Peyer's patch (tissue), 4 donors: ENCODE data around the gene PYGM. TPM values are rescaled to one million over a fixed set of nuclear protein-coding genes. Genes with fewer than 3 reads are reported as not detected.

ENCODE experiments used
- DNase-seq, 3 donors: peaks; one replicate each; pipeline ENCODE4 v3.0.0-alpha.2; 2017 to 2019
- H3K27ac ChIP-seq, 4 donors: fragments of 200-600 bp; sonication (generic); one replicate each; pipeline ENCODE4 v1.5.1; 2016 to 2019
- H3K27me3 ChIP-seq, 2 donors: fragments of 200-600 bp; sonication (generic); one replicate each; pipeline ENCODE4 v1.5.1; 2019
- H3K36me3 ChIP-seq, 3 donors: fragments of 200-600 bp; sonication (generic); one replicate each; pipeline ENCODE4 v1.5.1; 2016 to 2019
- H3K4me1 ChIP-seq, 4 donors: fragments of 200-600 bp; sonication (generic); one replicate each; pipeline ENCODE4 v1.5.1; 2016 to 2019
- H3K4me3 ChIP-seq, 4 donors: fragments of 200-600 bp; sonication (generic); 1 replicate in 3 of 4; 2 replicates in 1 of 4; pipeline ENCODE4 v1.5.1; 2016 to 2019; ENCODE audit warnings: mild to moderate bottlenecking in 1 of 4
- H3K9me3 ChIP-seq, 4 donors: fragments of 200-600 bp; sonication (generic); one replicate each; pipeline ENCODE4 v1.5.1; 2016 to 2019; ENCODE audit warnings: mild to moderate bottlenecking in 1 of 4
- POLR2A ChIP-seq, 2 donors: fragments of 450-650 bp; IDR thresholded peaks; one replicate each; pipeline ENCODE4 v1.5.1; 2017; ENCODE audit warnings: antibody characterized with exemption in 2 of 2, mild to moderate bottlenecking in 2 of 2, moderate library complexity in 2 of 2
- total RNA-seq, 4 donors: library from RNA; depleted of rRNA; stranded (reverse); fragments of >200 nt; gene quantifications; one replicate each; pipeline ENCODE4 v1.1.0, GENCODE V29; 2016
- TF ChIP-seq, protein P1 (sequence below), 6 experiments: fragments of 450-650 bp in 4 of 6; fragments of 200-600 bp in 2 of 6; sonication (generic) in 1 of 6; IDR thresholded peaks; one replicate each; pipeline ENCODE4 v1.5.1; 2017 to 2019; ENCODE audit warnings: antibody characterized with exemption in 6 of 6, mild to moderate bottlenecking in 3 of 6, moderate library complexity in 1 of 6

PYGM gene
- total RNA-seq, 4 donors from 2014 or later: 2.4 to 5.0 (median 2.5) TPM; not detected in 1

DNA sequence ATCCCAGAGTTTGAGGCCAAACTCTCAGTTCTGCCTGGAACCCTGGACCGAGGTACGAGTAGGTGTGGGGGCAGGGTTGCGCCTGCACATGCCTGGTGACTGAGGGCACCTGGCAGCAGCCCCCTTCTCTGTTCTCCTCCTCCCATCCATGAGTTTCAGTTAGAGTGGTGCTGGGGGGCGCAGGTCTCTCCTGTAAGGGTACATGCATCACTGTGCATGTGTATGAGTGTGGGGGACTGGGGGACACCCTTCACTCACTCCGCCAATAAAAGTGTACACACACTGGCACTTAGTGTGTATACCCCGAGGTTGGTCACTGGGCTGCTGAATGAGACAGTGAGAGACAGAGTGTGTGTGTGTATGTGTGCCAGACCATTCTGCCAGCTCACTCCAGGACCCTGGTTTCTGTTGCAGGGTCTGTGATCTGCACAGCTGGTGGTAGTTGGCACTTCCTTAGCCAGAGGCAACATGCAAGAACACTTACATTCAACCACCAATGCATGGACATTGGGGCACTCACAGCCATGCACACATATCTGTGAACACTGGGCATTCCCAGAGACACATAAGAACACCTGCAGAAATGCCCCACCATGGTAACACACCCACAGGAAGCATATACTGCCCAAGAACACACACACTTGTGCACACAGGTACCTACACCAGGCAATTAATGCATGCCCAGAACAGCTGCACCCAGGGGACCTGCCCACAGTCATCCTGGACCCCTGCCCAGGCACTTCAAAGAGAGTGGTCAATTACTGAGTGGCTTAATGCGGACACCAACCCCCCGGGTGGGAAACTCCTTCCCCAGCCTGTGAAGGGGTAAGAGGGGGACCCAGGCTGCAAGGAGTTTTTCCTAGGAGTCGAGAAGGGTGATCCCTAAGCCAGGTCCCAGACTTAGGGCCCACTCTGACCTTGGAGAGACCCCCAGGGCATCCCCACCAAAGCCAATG lies 35.6 kb downstream of the PYGM start:
- TF ChIP-seq POLR2A (IDR thresholded peaks at IDR 0.05): no peak
- TF ChIP-seq, protein P1, sequence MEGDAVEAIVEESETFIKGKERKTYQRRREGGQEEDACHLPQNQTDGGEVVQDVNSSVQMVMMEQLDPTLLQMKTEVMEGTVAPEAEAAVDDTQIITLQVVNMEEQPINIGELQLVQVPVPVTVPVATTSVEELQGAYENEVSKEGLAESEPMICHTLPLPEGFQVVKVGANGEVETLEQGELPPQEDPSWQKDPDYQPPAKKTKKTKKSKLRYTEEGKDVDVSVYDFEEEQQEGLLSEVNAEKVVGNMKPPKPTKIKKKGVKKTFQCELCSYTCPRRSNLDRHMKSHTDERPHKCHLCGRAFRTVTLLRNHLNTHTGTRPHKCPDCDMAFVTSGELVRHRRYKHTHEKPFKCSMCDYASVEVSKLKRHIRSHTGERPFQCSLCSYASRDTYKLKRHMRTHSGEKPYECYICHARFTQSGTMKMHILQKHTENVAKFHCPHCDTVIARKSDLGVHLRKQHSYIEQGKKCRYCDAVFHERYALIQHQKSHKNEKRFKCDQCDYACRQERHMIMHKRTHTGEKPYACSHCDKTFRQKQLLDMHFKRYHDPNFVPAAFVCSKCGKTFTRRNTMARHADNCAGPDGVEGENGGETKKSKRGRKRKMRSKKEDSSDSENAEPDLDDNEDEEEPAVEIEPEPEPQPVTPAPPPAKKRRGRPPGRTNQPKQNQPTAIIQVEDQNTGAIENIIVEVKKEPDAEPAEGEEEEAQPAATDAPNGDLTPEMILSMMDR (IDR thresholded peaks at IDR 0.05): no peak

DNA sequence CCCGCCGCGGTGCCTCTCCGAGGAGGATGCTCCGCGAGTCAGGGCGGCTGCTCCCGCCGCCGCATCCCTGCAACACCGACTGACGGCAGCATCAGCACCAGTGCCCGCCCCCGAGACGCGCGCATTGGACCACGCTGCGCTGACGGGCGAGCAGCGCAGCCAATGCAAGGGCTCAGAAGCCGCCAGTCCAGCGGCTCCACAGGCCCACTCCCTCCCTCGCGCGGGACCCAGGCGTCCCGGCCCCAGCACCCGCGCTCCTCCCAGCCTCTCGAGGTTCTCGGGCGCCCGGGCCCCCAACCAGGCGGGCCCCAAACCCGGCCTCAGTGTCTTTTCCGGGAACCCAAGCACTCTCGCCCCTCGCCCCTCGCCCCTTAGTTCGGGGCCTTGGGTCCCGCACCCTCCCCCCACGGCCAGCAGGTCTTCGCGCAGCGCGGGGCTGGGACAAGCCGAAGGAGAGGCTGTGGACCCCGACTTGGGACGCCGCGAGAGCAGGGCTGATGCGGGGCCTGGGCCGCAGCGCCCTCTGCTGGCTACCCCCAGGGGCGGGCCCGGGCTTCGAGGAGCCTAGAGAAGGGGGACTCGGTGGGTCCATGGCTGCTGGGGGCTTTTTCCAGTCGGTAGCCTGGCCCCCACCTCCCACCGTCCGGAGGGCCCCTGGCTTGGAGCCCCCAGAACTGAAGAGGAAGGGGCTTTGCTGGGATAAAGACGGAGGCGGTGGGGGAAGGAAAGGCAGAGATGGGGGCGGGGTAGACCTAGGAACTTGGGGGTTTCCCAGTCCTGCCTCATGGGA lies 36.5 kb downstream of the PYGM start, which contains the start of gene NRXN2:
Gene NRXN2, minus strand, starts transcription at position 81 of the 790 bp plus-strand sequence. CDS start 9,498 bp downstream, outside the sequence.
- peaks cover 0 to 12% (median 0%) of the 10 kb centered on the region in 4 donors for H3K4me1 ChIP-seq
- TF ChIP-seq, protein P1 (IDR thresholded peaks at IDR 0.05): peak; percentile 69 to 96 (median 78)
- TF ChIP-seq POLR2A (IDR thresholded peaks at IDR 0.05): no peak
- H3K4me3 ChIP-seq: peak within 1 kb of the TSS; percentile 48 to 79 (median 60)
- H3K9me3 ChIP-seq: no peaks in the 10 kb centered on the region
- H3K27ac ChIP-seq: peak within 1 kb of the TSS in 2 of 4 donors; percentile 42 to 73
- peak; percentile 81 to 92 (median 83) for DNase-seq
- no peaks in the 10 kb centered on the region for H3K36me3 ChIP-seq
- peaks cover 0 to 5% of the 10 kb centered on the region in 2 donors for H3K27me3 ChIP-seq

More for the DNA sequence above, 35.6 kb downstream of the PYGM start:
- Histone ChIP-seq H3K36me3 (no peaks in the 10 kb centered on the region), H3K27ac (peak overlapping the region in 1 of 4 donors; percentile 73), H3K4me3 (peak overlapping the region in 1 of 4 donors; percentile 79), H3K27me3 (peaks cover 0 to 5% of the 10 kb centered on the region in 2 donors), H3K4me1 (peaks cover 0 to 12% (median 0%) of the 10 kb centered on the region in 4 donors), H3K9me3 (no peaks in the 10 kb centered on the region)
- DNase-seq: no peak

DNA sequence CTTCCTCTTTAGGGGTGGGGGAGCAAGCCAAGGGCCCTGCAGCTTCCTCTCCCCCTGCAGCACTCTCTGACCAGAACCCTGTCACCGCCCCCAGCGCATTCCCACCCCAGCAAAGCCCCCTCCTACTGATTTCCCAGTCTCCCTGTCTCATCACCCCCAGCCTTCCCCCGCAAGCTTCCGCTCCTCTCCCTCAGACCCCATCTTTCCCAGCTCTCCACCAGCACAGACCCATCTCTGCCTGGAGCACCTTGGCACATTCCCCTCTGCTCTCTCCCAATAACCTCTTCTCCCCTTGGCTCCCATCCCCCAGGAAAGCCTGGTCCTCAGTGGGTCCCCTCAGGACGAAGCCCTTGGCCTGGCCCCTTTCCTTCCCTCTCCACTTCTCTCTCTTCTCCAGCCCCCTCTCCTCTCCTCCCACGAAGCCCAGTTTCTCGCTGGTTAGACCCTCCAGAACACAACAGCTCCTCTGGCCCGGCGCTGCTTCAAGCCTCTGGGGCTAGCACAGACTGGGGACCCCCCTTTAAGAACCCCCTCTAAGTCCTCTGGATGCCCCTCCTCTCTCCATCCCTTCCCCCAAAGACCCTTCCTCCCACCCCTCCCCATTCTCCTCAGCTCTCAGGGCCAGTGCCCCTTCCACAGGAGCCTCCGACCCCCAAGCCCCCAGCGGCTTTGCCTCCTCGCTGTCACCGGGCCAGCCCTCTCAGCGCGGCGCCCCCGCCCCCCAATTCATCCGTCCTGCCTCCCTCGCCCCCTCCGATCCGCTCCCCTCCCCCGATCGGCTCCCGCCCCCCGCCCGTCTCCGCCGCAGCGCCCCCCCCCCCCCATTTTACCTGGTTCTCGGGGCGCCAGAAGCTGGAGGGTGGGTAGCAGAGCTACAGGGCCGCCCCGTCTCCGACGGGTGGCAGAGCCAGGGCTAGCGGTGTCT lies 37.4 kb downstream of the PYGM start:
- no peaks in the 10 kb centered on the region for H3K9me3 ChIP-seq
- peak overlapping the region in 1 of 4 donors; percentile 79 for H3K4me3 ChIP-seq
- DNase-seq: no peak
- peaks cover 0 to 5% of the 10 kb centered on the region in 2 donors for H3K27me3 ChIP-seq
- H3K4me1 ChIP-seq: peaks cover 0 to 12% (median 0%) of the 10 kb centered on the region in 4 donors
- H3K36me3 ChIP-seq: no peaks in the 10 kb centered on the region
- H3K27ac ChIP-seq: no peak overlapping the region
- TF ChIP-seq, protein P1 (IDR thresholded peaks at IDR 0.05): no peak
- TF ChIP-seq POLR2A (IDR thresholded peaks at IDR 0.05): no peak

DNA sequence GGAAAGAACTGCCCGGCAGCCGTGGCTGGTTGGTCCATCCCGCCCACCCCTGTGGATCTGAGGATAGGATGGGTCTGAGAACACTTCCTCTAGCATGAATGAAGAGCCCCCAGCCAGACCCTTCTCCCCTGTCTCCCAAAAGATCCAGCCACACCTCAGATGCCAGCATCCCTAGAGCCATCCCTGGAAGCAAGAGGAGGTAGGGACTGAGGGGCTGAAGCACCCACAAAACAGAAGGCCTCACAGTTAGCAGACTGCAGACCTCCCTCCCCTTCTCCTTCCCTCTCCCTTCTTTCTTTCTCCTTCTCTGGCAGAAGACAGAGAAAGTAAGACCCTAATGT lies 38.4 kb downstream of the PYGM start:
- Histone ChIP-seq H3K4me1 (peaks cover 0 to 12% (median 0%) of the 10 kb centered on the region in 4 donors), H3K27ac (no peak overlapping the region), H3K27me3 (peaks cover 0 to 10% of the 10 kb centered on the region in 2 donors), H3K9me3 (no peaks in the 10 kb centered on the region), H3K36me3 (no peaks in the 10 kb centered on the region), H3K4me3 (no peak overlapping the region)
- no peak for TF ChIP-seq POLR2A (IDR thresholded peaks at IDR 0.05)
- DNase-seq: no peak

DNA sequence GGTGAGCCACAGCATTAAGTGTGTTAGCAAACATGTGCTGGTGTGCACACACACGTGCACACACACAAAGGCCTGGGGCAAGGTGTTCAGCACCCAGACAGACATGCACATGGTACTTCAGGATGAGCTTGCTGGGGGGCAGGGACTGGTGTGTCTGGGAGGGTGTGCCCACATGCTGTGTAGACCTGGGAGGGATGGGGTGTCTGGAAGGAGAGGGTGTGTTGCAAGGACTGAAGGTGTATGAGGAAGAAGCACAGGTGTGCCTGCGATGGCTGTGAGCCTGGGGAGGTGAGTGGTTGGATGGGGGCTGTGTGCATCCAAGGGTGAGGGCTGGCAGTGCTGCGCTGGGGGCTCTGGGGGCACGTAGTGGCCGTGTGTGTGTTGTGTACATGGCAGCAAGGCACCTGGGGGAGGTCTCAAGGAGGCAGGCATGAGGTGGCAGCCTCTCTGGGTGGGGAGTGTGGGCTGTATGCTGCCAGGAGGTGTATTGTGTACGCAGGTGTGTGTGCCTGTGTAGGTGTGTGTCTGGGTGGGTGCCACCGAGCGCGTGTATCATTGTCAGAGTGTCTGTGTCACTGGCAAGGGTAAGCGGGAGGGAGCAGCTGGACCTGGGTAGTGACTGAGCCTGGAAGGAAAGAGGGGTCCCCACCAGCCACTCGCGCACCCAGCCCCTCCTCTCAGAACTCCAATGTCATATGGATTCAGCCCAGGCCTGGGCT lies 39.0 kb downstream of the PYGM start:
- no peak overlapping the region for H3K4me3 ChIP-seq
- no peak for DNase-seq
- no peaks in the 10 kb centered on the region for H3K9me3 ChIP-seq
- no peaks in the 10 kb centered on the region for H3K36me3 ChIP-seq
- no peak overlapping the region for H3K27ac ChIP-seq
- H3K27me3 ChIP-seq: peaks cover 0 to 15% of the 10 kb centered on the region in 2 donors
- no peak for TF ChIP-seq POLR2A (IDR thresholded peaks at IDR 0.05)
- TF ChIP-seq, protein P1 (IDR thresholded peaks at IDR 0.05): no peak
- peaks cover 0 to 12% (median 0%) of the 10 kb centered on the region in 4 donors for H3K4me1 ChIP-seq
